ENCODE data around the gene BEAN1. TPM values are rescaled to one million over a fixed set of nuclear protein-coding genes. Genes with fewer than 3 reads are reported as not detected.

BEAN1 gene
- total RNA-seq, 1 experiment from 2014 or later: 0.61 TPM

DNA sequence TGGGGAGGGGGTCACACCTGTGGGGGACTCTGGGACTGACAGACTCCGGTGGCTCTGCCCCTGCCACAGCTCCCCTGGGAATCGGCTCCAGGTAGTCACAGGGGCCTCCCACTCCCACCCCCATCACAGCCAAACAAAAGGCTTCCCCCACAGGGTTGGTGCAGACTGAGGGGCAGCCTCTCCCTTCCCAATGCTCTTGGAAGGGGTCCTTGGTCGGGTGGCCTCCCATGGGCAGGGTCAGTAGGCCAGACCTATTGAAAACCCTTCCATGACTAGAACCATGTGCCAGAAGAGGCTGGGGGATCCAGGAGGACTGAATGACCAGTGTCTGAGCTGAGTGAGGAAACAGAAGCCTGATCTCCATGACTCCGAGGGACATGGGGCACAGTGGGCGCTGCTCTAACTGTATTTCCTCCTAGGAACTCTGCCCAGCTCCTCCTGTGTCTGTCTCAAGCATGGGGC is 94.2 kb downstream of the BEAN1 start:
- no peaks in the 10 kb centered on the region for H3K79me2 ChIP-seq (ENCODE audit: insufficient read depth, low read length)
- no peaks in the 10 kb centered on the region for H3K9me3 ChIP-seq (ENCODE audit: control insufficient read depth in 1 of 2, insufficient read depth in 1 of 2, low read depth in 1 of 2, low read length in 2 of 2)
- RAD21 ChIA-PET (ENCODE audit: low non-redundant PET in 1 of 2, low total read pairs in 2 of 2, uncharacterized antibody in 2 of 2, unreplicated experiment in 2 of 2): no interaction called here
- POLR2A ChIA-PET: interaction anchor here (1.9 kb wide), 1 partner anchor 26 kb away, joined by 9 read pairs; no protein-coding TSS in a partner anchor
- peak overlapping the region; percentile 62 for H3K4me2 ChIP-seq (ENCODE audit: low read length)
- H3K27ac ChIP-seq (ENCODE audit: low read depth, low read length): no peak overlapping the region
- intact Hi-C loops (cut with micrococcal nuclease): no loop called here
- H4K20me1 ChIP-seq (ENCODE audit: insufficient read depth): no peaks in the 10 kb centered on the region
- H2AFZ ChIP-seq (ENCODE audit: low read depth, low read length, poor library complexity, severe bottlenecking): no peak overlapping the region
- H3K4me1 ChIP-seq (ENCODE audit: control insufficient read depth in 1 of 2, insufficient read depth in 2 of 2, low read length in 2 of 2): peaks cover 44 to 54% of the 10 kb centered on the region in 2 experiments
- no TSS peak for BruUV-seq (replicated peaks)
- no peaks in the 10 kb centered on the region for H3K36me3 ChIP-seq (ENCODE audit: control insufficient read depth in 1 of 2, insufficient read depth in 2 of 2, low read length in 2 of 2)
- DNase-seq (ENCODE audit: low read depth, low spot score) (no peak), ATAC-seq (no peak)
- no peak overlapping the region for H3K4me3 ChIP-seq (replicated peaks in 1 of 2; ENCODE audit: low read depth in 1 of 2, low read length in 2 of 2)
- no peaks in the 10 kb centered on the region for H3K27me3 ChIP-seq (ENCODE audit: insufficient read depth, low read length)
- no peak overlapping the region for H3K9ac ChIP-seq (ENCODE audit: low read length)
- no peak for TF ChIP-seq EZH2 (IDR thresholded peaks at IDR 0.05)
- no peak for TF ChIP-seq POLR2AphosphoS5 (IDR thresholded peaks at IDR 0.05; ENCODE audit: low read depth, low read length)
- TF ChIP-seq ELF1 (IDR thresholded peaks at IDR 0.05; ENCODE audit: borderline replicate concordance, low read depth): no peak
- no peak for TF ChIP-seq JUND (IDR thresholded peaks at IDR 0.05)
- CTCF ChIA-PET: interaction anchor here (0.6 to 2.8 kb wide), 6 partner anchors 19 to 309 kb away, joined by 3 to 10 read pairs (median 4); partner anchors contain the start of gene NAE1
- no peaks in the 10 kb centered on the region for H3K9me2 ChIP-seq (ENCODE audit: insufficient read depth)

GRCh38 chr16:66521951-66522771 is 95.1 kb downstream of the BEAN1 start:
- no peaks in the 10 kb centered on the region for H3K9me2 ChIP-seq (ENCODE audit: insufficient read depth)
- no peaks in the 10 kb centered on the region for H3K27me3 ChIP-seq (ENCODE audit: insufficient read depth, low read length)
- ChIA-PET CTCF (interaction anchor here (0.6 to 2.8 kb wide), 7 partner anchors 17 to 308 kb away, joined by 3 to 10 read pairs (median 3); partner anchors contain the start of gene NAE1), RAD21 (ENCODE audit: low non-redundant PET in 1 of 2, low total read pairs in 2 of 2, uncharacterized antibody in 2 of 2, unreplicated experiment in 2 of 2) (interaction anchor here in 1 of 2 experiments (0.5 kb wide), 1 partner anchor 67 kb away, joined by 8 read pairs; no protein-coding TSS in a partner anchor), POLR2A (interaction anchor here (0.9 to 1.9 kb wide), 4 partner anchors 11 to 30 kb away, joined by 4 to 9 read pairs (median 4); partner anchors contain the start of genes CKLF and TK2)
- H2AFZ ChIP-seq (ENCODE audit: low read depth, low read length, poor library complexity, severe bottlenecking): no peak overlapping the region
- H3K79me2 ChIP-seq (ENCODE audit: insufficient read depth, low read length): no peaks in the 10 kb centered on the region
- H3K4me2 ChIP-seq (ENCODE audit: low read length): peak overlapping the region; percentile 62
- H3K4me1 ChIP-seq (ENCODE audit: control insufficient read depth in 1 of 2, insufficient read depth in 2 of 2, low read length in 2 of 2): peaks cover 38 to 46% of the 10 kb centered on the region in 2 experiments
- no peaks in the 10 kb centered on the region for H3K9me3 ChIP-seq (ENCODE audit: control insufficient read depth in 1 of 2, insufficient read depth in 1 of 2, low read depth in 1 of 2, low read length in 2 of 2)
- DNase-seq (ENCODE audit: low read depth, low spot score) (peak; percentile 90), ATAC-seq (peak; percentile 94)
- peak overlapping the region; percentile 17 for H3K9ac ChIP-seq (ENCODE audit: low read length)
- H3K36me3 ChIP-seq (ENCODE audit: control insufficient read depth in 1 of 2, insufficient read depth in 2 of 2, low read length in 2 of 2): no peaks in the 10 kb centered on the region
- H3K27ac ChIP-seq (ENCODE audit: low read depth, low read length): peak overlapping the region; percentile 58
- H3K4me3 ChIP-seq (replicated peaks in 1 of 2; ENCODE audit: low read depth in 1 of 2, low read length in 2 of 2): peak overlapping the region in 1 of 2 experiments; percentile 33; a peak in 1 of 4 replicates
- no peaks in the 10 kb centered on the region for H4K20me1 ChIP-seq (ENCODE audit: insufficient read depth)
- BruUV-seq (replicated peaks): no TSS peak
- intact Hi-C loops (cut with micrococcal nuclease): no loop called here
- TF ChIP-seq, protein P1, sequence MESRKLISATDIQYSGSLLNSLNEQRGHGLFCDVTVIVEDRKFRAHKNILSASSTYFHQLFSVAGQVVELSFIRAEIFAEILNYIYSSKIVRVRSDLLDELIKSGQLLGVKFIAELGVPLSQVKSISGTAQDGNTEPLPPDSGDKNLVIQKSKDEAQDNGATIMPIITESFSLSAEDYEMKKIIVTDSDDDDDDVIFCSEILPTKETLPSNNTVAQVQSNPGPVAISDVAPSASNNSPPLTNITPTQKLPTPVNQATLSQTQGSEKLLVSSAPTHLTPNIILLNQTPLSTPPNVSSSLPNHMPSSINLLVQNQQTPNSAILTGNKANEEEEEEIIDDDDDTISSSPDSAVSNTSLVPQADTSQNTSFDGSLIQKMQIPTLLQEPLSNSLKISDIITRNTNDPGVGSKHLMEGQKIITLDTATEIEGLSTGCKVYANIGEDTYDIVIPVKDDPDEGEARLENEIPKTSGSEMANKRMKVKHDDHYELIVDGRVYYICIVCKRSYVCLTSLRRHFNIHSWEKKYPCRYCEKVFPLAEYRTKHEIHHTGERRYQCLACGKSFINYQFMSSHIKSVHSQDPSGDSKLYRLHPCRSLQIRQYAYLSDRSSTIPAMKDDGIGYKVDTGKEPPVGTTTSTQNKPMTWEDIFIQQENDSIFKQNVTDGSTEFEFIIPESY (IDR thresholded peaks at IDR 0.05; ENCODE audit: extremely low read depth, insufficient replicate concordance, low read length): no peak
- TF ChIP-seq POLR2AphosphoS5 (IDR thresholded peaks at IDR 0.05; ENCODE audit: low read depth, low read length) (peak; percentile 25; the same call in 1 of the 2 replicates), ZFX (IDR thresholded peaks at IDR 0.05) (no peak), TCF7L2 (IDR thresholded peaks at IDR 0.05; ENCODE audit: borderline replicate concordance, extremely low read depth, insufficient read depth, insufficient read length) (no peak), FOSL1 (IDR thresholded peaks at IDR 0.05; ENCODE audit: low read depth) (peak; percentile 94), REST (IDR thresholded peaks at IDR 0.05; ENCODE audit: low read depth) (no peak), ZNF274 (IDR thresholded peaks at IDR 0.05; ENCODE audit: low read depth, low read length) (no peak), CBX3 (IDR thresholded peaks at IDR 0.05; ENCODE audit: low read depth) (peak; percentile 29; the same call in 1 of the 2 replicates), RAD21 (IDR thresholded peaks at IDR 0.05; ENCODE audit: low read depth) (no peak)

Measured in HCT116 (cell line).